ENCODE results near the gene ZNF593OS. TPM values are rescaled to one million over a fixed set of nuclear protein-coding genes. Genes with fewer than 3 reads are reported as not detected.

Gene ZNF593OS
- total RNA-seq, 1 experiment from 2014 or later = not detected

- intact Hi-C loops (cut with micrococcal nuclease) = loop anchor here (5.0 kb wide), 1 partner anchor 55 kb away; the partner anchor contains the start of gene CEP85
- no peaks in the 10 kb centered on the region; a peak in 1 of 4 replicates for H3K36me3 ChIP-seq (ENCODE audit: control insufficient read depth in 1 of 2, insufficient read depth in 2 of 2, low read length in 2 of 2)
- H3K79me2 ChIP-seq (ENCODE audit: insufficient read depth, low read length) = peaks cover 7% of the 10 kb centered on the region; the same call in 1 of the 2 replicates
- peak within 1 kb of the TSS; percentile 92 for H3K4me2 ChIP-seq (ENCODE audit: low read length)
- peak within 1 kb of the TSS; percentile 74 for H3K9ac ChIP-seq (ENCODE audit: low read length)
- no peak within 1 kb of the TSS for H2AFZ ChIP-seq (ENCODE audit: low read depth, low read length, poor library complexity, severe bottlenecking)
- no peaks in the 10 kb centered on the region for H3K27me3 ChIP-seq (ENCODE audit: insufficient read depth, low read length)
- no peaks in the 10 kb centered on the region for H3K9me2 ChIP-seq (ENCODE audit: insufficient read depth)
- no peaks in the 10 kb centered on the region for H3K9me3 ChIP-seq (ENCODE audit: control insufficient read depth in 1 of 2, insufficient read depth in 1 of 2, low read depth in 1 of 2, low read length in 2 of 2)
- H4K20me1 ChIP-seq (ENCODE audit: insufficient read depth) = no peaks in the 10 kb centered on the region
- CTCF ChIA-PET = interaction anchor here (0.6 to 2.8 kb wide), 9 partner anchors 12 to 282 kb away, joined by 3 to 18 read pairs (median 3); partner anchors contain the start of genes CATSPER4 and CEP85
- RAD21 ChIA-PET (ENCODE audit: low non-redundant PET in 1 of 2, low total read pairs in 2 of 2, uncharacterized antibody in 2 of 2, unreplicated experiment in 2 of 2) = interaction anchor here in 1 of 2 experiments (0.7 kb wide), 1 partner anchor 72 kb away, joined by 3 read pairs; no protein-coding TSS in a partner anchor
- BruUV-seq (replicated peaks) = no TSS peak
- POLR2A ChIA-PET = interaction anchor here (1.3 to 2.8 kb wide), 2 partner anchors 10 to 57 kb away, joined by 6 to 7 read pairs; partner anchors contain the start of gene CEP85
- peak; percentile 84 for DNase-seq (ENCODE audit: low read depth, low spot score)
- peak within 1 kb of the TSS; percentile 46 for H3K27ac ChIP-seq (ENCODE audit: low read depth, low read length)
- peaks cover 11 to 25% of the 10 kb centered on the region in 2 experiments for H3K4me1 ChIP-seq (ENCODE audit: control insufficient read depth in 1 of 2, insufficient read depth in 2 of 2, low read length in 2 of 2)
- H3K4me3 ChIP-seq (replicated peaks in 1 of 2; ENCODE audit: low read depth in 1 of 2, low read length in 2 of 2) = peak within 1 kb of the TSS; percentile 65 to 72
- peak; percentile 100 for ATAC-seq
- TF ChIP-seq ELF1 (IDR thresholded peaks at IDR 0.05; ENCODE audit: borderline replicate concordance, low read depth) (no peak), SRF (IDR thresholded peaks at IDR 0.05; ENCODE audit: low read depth) (no peak), EZH2 (IDR thresholded peaks at IDR 0.05) (no peak), RAD21 (IDR thresholded peaks at IDR 0.05; ENCODE audit: low read depth) (no peak), JUND (IDR thresholded peaks at IDR 0.05) (no peak), SP1 (IDR thresholded peaks at IDR 0.05; ENCODE audit: low read depth) (0 out of 2 replicates have a peak, but pooled peaks have one; percentile 15), ZNF274 (IDR thresholded peaks at IDR 0.05; ENCODE audit: low read depth, low read length) (no peak), CEBPB (IDR thresholded peaks at IDR 0.05; ENCODE audit: low read depth) (no peak), ZFX (IDR thresholded peaks at IDR 0.05) (0 out of 2 replicates have a peak, but pooled peaks have one; percentile 24), CBX3 (IDR thresholded peaks at IDR 0.05; ENCODE audit: low read depth) (no peak), YY1 (IDR thresholded peaks at IDR 0.05; ENCODE audit: extremely low read depth, insufficient replicate concordance, low read depth, low read length) (peak; percentile 69), POLR2AphosphoS5 (IDR thresholded peaks at IDR 0.05; ENCODE audit: low read depth, low read length) (peak; percentile 92), SIN3A (IDR thresholded peaks at IDR 0.05; ENCODE audit: low read depth) (peak; percentile 36; the same call in 1 of the 2 replicates), TCF7L2 (IDR thresholded peaks at IDR 0.05; ENCODE audit: borderline replicate concordance, extremely low read depth, insufficient read depth, insufficient read length) (peak; percentile 39), EGR1 (IDR thresholded peaks at IDR 0.05; ENCODE audit: low read depth) (no peak), CTCF (IDR thresholded peaks at IDR 0.05 in 2 of 3, conservative IDR thresholded peaks at IDR 0.05 in 1 of 3; ENCODE audit: borderline replicate concordance in 1 of 3, insufficient read depth in 1 of 3, low read depth in 2 of 3, low read length in 2 of 3) (peak; percentile 20 to 71 (median 61); a peak in 5 of 6 replicates), EZH2phosphoT487 (IDR thresholded peaks at IDR 0.05; ENCODE audit: borderline replicate concordance) (no peak)
- TF ChIP-seq, protein P1, sequence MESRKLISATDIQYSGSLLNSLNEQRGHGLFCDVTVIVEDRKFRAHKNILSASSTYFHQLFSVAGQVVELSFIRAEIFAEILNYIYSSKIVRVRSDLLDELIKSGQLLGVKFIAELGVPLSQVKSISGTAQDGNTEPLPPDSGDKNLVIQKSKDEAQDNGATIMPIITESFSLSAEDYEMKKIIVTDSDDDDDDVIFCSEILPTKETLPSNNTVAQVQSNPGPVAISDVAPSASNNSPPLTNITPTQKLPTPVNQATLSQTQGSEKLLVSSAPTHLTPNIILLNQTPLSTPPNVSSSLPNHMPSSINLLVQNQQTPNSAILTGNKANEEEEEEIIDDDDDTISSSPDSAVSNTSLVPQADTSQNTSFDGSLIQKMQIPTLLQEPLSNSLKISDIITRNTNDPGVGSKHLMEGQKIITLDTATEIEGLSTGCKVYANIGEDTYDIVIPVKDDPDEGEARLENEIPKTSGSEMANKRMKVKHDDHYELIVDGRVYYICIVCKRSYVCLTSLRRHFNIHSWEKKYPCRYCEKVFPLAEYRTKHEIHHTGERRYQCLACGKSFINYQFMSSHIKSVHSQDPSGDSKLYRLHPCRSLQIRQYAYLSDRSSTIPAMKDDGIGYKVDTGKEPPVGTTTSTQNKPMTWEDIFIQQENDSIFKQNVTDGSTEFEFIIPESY (IDR thresholded peaks at IDR 0.05; ENCODE audit: extremely low read depth, insufficient replicate concordance, low read length) = no peak
- TF ChIP-seq, protein P2, sequence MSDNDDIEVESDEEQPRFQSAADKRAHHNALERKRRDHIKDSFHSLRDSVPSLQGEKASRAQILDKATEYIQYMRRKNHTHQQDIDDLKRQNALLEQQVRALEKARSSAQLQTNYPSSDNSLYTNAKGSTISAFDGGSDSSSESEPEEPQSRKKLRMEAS (IDR thresholded peaks at IDR 0.05) = no peak; the same call in 1 of the 2 replicates
- TF ChIP-seq, protein P3, sequence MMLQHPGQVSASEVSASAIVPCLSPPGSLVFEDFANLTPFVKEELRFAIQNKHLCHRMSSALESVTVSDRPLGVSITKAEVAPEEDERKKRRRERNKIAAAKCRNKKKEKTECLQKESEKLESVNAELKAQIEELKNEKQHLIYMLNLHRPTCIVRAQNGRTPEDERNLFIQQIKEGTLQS (IDR thresholded peaks at IDR 0.05) = no peak
Observed at GRCh38 chr1:26177182-26177684, 5.6 kb upstream of the ZNF593OS start, which contains the start of gene CNKSR1. TSS of gene CNKSR1 (plus strand) at chr1:26177491. CDS start at chr1:26177548, 57 bp downstream.
